Measurements from ENCODE around the gene PLEKHF1.
"Not testable (repeated sequence)": the region's sequence is repeated elsewhere in the genome, so short reads cannot be mapped to it uniquely, and the experiment has no call there.

Gene PLEKHF1

GRCh38 chr19:29665826-29666577, 741 bp downstream of the PLEKHF1 start:
- no peak for DNase-seq

- DNase-seq: no peak
These were observed 1.5 kb downstream of the PLEKHF1 start for GRCh38 chr19:29666578-29667386.

GRCh38 chr19:29667387-29667783, 2.1 kb downstream of the PLEKHF1 start:
- DNase-seq: no peak

- DNase-seq: no peak
These were observed 2.7 kb downstream of the PLEKHF1 start for GRCh38 chr19:29667901-29668341.

- no peak for DNase-seq
These were observed 3.7 kb downstream of the PLEKHF1 start for GRCh38 chr19:29668746-29669609.

GRCh38 chr19:29670255-29670654, 5.0 kb downstream of the PLEKHF1 start:
- DNase-seq: no peak

- DNase-seq: not testable (repeated sequence)
These were observed 5.7 kb downstream of the PLEKHF1 start for GRCh38 chr19:29671026-29671392.

- DNase-seq: peak; percentile 19
These were observed 6.3 kb downstream of the PLEKHF1 start for GRCh38 chr19:29671393-29672160.

- no peak for DNase-seq
These were observed 7.2 kb downstream of the PLEKHF1 start for GRCh38 chr19:29672319-29672932.

- DNase-seq: no peak
These were observed 7.7 kb downstream of the PLEKHF1 start for GRCh38 chr19:29672933-29673336.

GRCh38 chr19:29673451-29674371, 8.4 kb downstream of the PLEKHF1 start:
- no peak for DNase-seq

- DNase-seq: no peak
These were observed 9.3 kb downstream of the PLEKHF1 start for GRCh38 chr19:29674374-29675119.

- DNase-seq: no peak
These were observed 9.9 kb downstream of the PLEKHF1 start for GRCh38 chr19:29675120-29675649.

- DNase-seq: no peak
These were observed 10.5 kb downstream of the PLEKHF1 start for GRCh38 chr19:29675650-29676186.

- DNase-seq: no peak
These were observed 11.3 kb downstream of the PLEKHF1 start for GRCh38 chr19:29676586-29676985.

- DNase-seq: no peak
These were observed 11.9 kb downstream of the PLEKHF1 start for GRCh38 chr19:29677001-29677817.

GRCh38 chr19:29678484-29679106, 13.3 kb downstream of the PLEKHF1 start:
- no peak for DNase-seq

- no peak for DNase-seq
These were observed 14.4 kb downstream of the PLEKHF1 start for GRCh38 chr19:29679598-29680210.
